Hepatic stellate cell (primary cell): ENCODE measurements around the gene PCDH17.

ENCODE experiments used
- DNase-seq: peaks from one replicate; pipeline ENCODE4 v3.0.0; 2011; ENCODE audit warnings: low spot score

Gene PCDH17

DNA sequence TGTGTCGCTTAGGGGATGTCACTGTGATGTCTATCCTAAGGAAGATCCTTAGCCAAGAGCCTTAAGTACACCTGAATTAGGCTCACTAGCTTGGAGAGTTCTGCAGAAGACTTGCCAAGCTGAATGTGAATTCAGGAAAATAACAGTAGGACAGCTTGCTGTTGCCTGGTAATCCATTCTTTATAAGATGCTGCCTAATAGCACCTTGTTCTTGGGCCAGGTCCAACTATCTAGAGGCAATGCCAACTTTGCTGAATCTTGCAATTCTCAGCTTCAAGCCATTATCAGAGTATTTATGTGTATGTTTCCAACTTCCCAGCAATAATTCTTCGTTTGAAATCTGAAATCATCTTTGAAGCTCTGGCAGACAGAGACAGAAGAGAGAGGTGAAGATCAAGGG, 102.8 kb downstream of the PCDH17 start:
- no peak for DNase-seq

DNA sequence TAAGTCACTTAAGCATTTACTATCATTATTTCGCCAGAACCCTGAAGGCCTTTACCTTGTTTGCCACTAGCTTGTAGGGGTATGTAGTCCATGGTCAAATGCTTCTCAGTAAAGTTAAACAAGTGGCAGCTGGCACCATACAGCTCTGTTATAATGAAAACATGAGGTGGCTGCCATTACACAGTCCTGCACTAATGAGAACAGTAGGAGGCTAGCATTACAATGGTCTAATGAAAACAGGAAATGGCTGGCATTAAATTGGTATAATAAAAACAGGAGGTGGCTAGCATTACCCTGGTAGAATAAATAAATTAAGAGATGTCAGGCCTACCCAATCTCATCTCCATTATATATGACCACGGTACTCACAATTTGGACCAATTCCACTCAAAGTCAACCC, 107.5 kb downstream of the PCDH17 start:
- DNase-seq = no peak

DNA sequence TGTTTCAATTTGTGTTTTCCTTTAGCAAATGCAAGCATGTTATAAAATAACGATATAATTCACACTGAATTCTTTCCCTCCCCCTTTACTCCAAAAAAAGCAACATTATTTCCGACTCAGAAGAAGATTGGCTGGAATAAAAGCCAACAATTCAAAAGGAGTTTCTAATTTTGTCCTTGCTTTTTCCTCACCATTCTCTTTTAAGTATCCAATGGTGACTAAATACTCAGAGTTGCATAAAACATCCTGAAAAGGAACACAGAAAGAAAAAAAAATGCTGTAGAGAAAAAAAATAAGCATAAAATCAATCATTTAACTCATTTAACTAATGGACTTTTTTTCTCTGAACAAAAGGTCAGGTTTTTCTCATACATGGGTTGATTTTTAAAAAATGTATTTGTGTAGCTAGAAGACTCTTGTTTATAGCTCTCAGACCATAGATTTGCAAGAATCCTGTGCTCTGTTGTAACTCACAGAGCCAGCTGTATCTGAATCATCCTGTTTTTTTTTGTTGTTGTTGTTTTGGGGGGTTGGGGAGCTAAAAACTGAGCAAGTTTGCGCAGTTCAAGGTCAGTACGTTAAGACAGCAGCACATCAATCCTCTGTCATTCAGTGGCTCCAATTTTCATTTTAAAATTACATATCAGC, 108.1 kb downstream of the PCDH17 start:
- no peak for DNase-seq

GRCh38 chr13:57740719-57741118, 109.2 kb downstream of the PCDH17 start:
- DNase-seq = no peak

DNA sequence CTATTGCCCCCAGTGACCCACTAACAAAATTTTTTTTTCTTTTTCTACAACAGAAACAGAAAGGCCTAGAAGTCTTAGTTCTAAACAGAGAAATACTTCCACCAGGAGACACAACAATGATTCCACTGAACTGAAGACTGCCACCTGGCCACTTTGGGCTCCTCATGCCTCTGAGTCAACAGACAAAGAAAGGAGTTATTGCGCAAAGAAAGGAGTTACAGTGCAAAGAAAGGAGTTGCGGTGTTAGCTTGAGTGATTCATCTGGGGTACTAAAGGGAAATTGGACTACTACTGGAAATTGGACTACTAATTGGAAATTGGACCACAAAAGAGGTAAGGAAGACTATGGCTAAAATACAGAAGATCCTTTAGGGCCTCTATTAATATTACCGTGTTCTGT, 116.6 kb downstream of the PCDH17 start:
- no peak for DNase-seq

GRCh38 chr13:57760951-57761350, 129.4 kb downstream of the PCDH17 start:
- DNase-seq = no peak

- no peak for DNase-seq
Observed at GRCh38 chr13:57763689-57764088, 132.1 kb downstream of the PCDH17 start.
